BE2C (cell line): Measurements from ENCODE around the gene CAMTA1.
A peak's percentile ranks its signal among the peaks of the same experiment; 100 is the strongest.

Experiments
- DNase-seq: peaks from one replicate; pipeline ENCODE4 v3.0.0-alpha.2; 2020
- H3K27me3 ChIP-seq: fragments of 250-450 bp; sonication (Bioruptor Pico); 2 replicates; pipeline ENCODE4 v1.5.1; 2020; ENCODE audit warnings: mild to moderate bottlenecking
- H3K36me3 ChIP-seq: fragments of 250-450 bp; sonication (Bioruptor Pico); 2 replicates; pipeline ENCODE4 v1.5.1; 2020; ENCODE audit warnings: mild to moderate bottlenecking
- H3K4me1 ChIP-seq: fragments of 250-450 bp; sonication (Bioruptor Pico); 2 replicates; pipeline ENCODE4 v1.5.1; 2020
- H3K4me3 ChIP-seq: 2 replicates; pipeline ENCODE4 v1.5.1; 2011; ENCODE audit warnings: low read depth, low read length
- H3K9me3 ChIP-seq: fragments of 250-450 bp; sonication (Bioruptor Pico); 2 replicates; pipeline ENCODE4 v1.5.1; 2020
- CTCF ChIP-seq: IDR thresholded peaks from 2 replicates; pipeline ENCODE4 v1.5.1; 2012; ENCODE audit warnings: mild to moderate bottlenecking, low read depth, low read length

CAMTA1 gene

GRCh38 chr1:6784560-6785317, 515 bp upstream of the CAMTA1 start:
- H3K4me3 ChIP-seq: peak overlapping the region; percentile 66
- H3K36me3 ChIP-seq: no peaks in the 10 kb centered on the region; the same call in 1 of the 2 replicates
- H3K27me3 ChIP-seq: no peaks in the 10 kb centered on the region
- TF ChIP-seq CTCF: no peak
- H3K9me3 ChIP-seq: no peaks in the 10 kb centered on the region
- DNase-seq: peak; percentile 95
- H3K4me1 ChIP-seq: no peaks in the 10 kb centered on the region

- no peaks in the 10 kb centered on the region for H3K4me1 ChIP-seq
- no peak for TF ChIP-seq CTCF
- H3K4me3 ChIP-seq: peak overlapping the region; percentile 61
- no peaks in the 10 kb centered on the region for H3K27me3 ChIP-seq
- H3K9me3 ChIP-seq: no peaks in the 10 kb centered on the region
- peak; percentile 29 for DNase-seq
- H3K36me3 ChIP-seq: no peaks in the 10 kb centered on the region; the same call in 1 of the 2 replicates
These were observed 663 bp downstream of the CAMTA1 start for GRCh38 chr1:6785728-6786505.

DNA sequence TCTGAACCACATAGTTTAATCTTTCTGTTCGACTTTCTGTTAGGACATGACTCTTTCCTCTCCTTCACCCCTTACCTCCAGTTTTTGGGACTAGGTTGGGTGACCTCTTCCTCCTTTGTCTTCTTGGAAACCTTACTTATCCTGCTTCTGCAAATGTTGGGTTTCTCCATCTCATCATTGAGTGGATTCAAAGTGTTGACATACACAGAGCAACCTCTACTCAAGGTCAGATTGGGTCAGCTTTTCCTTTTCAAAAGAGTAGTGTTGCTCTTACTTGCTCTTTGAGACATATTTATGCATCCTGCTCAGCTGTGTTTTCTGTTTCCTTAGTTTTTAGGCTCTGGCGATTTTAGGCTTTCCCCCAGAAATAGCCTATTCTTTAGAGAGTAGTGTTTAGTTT, 3.7 kb downstream of the CAMTA1 start:
- H3K4me3 ChIP-seq: no peak overlapping the region
- no peak for DNase-seq
- TF ChIP-seq CTCF: no peak
- no peaks in the 10 kb centered on the region for H3K27me3 ChIP-seq
- H3K36me3 ChIP-seq: no peaks in the 10 kb centered on the region; the same call in 1 of the 2 replicates
- H3K9me3 ChIP-seq: no peaks in the 10 kb centered on the region
- no peaks in the 10 kb centered on the region for H3K4me1 ChIP-seq

GRCh38 chr1:6790146-6790545, 4.9 kb downstream of the CAMTA1 start:
- Histone ChIP-seq H3K36me3 (no peaks in the 10 kb centered on the region; the same call in 1 of the 2 replicates), H3K9me3 (no peaks in the 10 kb centered on the region), H3K27me3 (no peaks in the 10 kb centered on the region), H3K4me1 (no peaks in the 10 kb centered on the region), H3K4me3 (no peak overlapping the region)
- TF ChIP-seq CTCF: no peak
- DNase-seq: no peak

DNA sequence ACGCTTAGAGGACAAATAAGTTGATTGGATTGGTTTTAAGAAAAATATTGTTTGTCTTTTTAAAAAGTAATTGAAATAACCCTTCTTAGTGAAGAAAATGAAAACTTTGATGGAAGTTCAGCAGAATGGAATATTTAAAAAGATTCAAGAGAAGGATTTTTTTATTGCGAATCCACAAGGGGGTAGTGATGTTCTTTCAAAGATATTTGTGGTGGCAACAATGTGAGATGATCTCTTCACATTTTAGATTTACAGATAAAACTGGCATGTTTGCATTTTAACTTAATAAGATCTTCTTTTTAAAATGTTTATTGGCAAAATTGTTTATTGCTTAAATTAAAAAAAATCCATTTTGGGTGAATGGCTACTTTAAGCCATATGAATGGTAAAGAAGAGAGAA, 8.9 kb downstream of the CAMTA1 start:
- TF ChIP-seq CTCF: peak; percentile 38
- no peak for DNase-seq

GRCh38 chr1:6795203-6795602, 9.9 kb downstream of the CAMTA1 start:
- no peaks in the 10 kb centered on the region for H3K36me3 ChIP-seq
- TF ChIP-seq CTCF: no peak
- H3K27me3 ChIP-seq: no peaks in the 10 kb centered on the region
- no peaks in the 10 kb centered on the region for H3K9me3 ChIP-seq
- no peak for DNase-seq
- no peaks in the 10 kb centered on the region for H3K4me1 ChIP-seq
- no peak overlapping the region for H3K4me3 ChIP-seq

More for the DNA sequence above, 8.9 kb downstream of the CAMTA1 start:
- Histone ChIP-seq H3K27me3 (no peaks in the 10 kb centered on the region), H3K4me3 (no peak overlapping the region), H3K4me1 (no peaks in the 10 kb centered on the region), H3K9me3 (no peaks in the 10 kb centered on the region), H3K36me3 (no peaks in the 10 kb centered on the region)
